WTC11 (cell line): ENCODE measurements around the gene PSD. TPM values are rescaled to one million over a fixed set of nuclear protein-coding genes. Genes with fewer than 3 reads are reported as not detected.

ENCODE experiments used
- ATAC-seq: fragments of 200-7000 bp; cut with Tn5 transposase; 2 replicates; pipeline ENCODE4 v1.10.0; 2021; ENCODE audit warnings: mild to moderate bottlenecking, moderate library complexity
- CTCF ChIA-PET: fragments of 300-600 bp; sonication (Branson Sonifier 250); formaldehyde crosslinking; loops from one replicate; lab custom pipeline; 2021; ENCODE audit warnings: antibody characterized with exemption; lab: Charles Lee
- POLR2A ChIA-PET: fragments of 350-600 bp; sonication (Branson Sonifier 250); formaldehyde crosslinking; loops from one replicate; lab custom pipeline; 2021; ENCODE audit warnings: antibody characterized with exemption; lab: Charles Lee
- DNase-seq: peaks from one replicate; pipeline ENCODE4 v3.0.0; 2021; ENCODE audit warnings: low spot score
- H3K27ac Mint-ChIP-seq: 2 replicates; pipeline ENCODE4 v1.8.0; 2021; ENCODE audit warnings: mixed read lengths
- H3K27me3 Mint-ChIP-seq: 2 replicates; pipeline ENCODE4 v1.8.0; 2021; ENCODE audit warnings: low read depth, mild to moderate bottlenecking, moderate library complexity, mixed read lengths
- H3K36me3 Mint-ChIP-seq: 2 replicates; pipeline ENCODE4 v1.8.0; 2021; ENCODE audit warnings: mixed read lengths
- H3K4me1 Mint-ChIP-seq: 2 replicates; pipeline ENCODE4 v1.8.0; 2022; ENCODE audit warnings: mixed read lengths
- H3K4me3 Mint-ChIP-seq: 2 replicates; pipeline ENCODE4 v1.8.0; 2021; ENCODE audit warnings: mild to moderate bottlenecking, moderate library complexity, mixed read lengths
- H3K9me3 Mint-ChIP-seq: 2 replicates; pipeline ENCODE4 v1.8.0; 2021; ENCODE audit warnings: mixed read lengths
- AFF4 ChIP-seq: sonication (generic); formaldehyde crosslinking; IDR thresholded peaks from 2 replicates; pipeline ENCODE4 v1.8.1; 2023; ENCODE audit warnings: mild to moderate bottlenecking, missing genetic modification reagents, borderline replicate concordance
- AR ChIP-seq: fragments of 250-450 bp; sonication (Bioruptor Pico); IDR thresholded peaks from 2 replicates; pipeline ENCODE4 v1.9.0; 2021; ENCODE audit warnings: mild to moderate bottlenecking
- CBFB ChIP-seq: sonication (generic); formaldehyde crosslinking; IDR thresholded peaks from 2 replicates; pipeline ENCODE4 v1.8.1; 2022; ENCODE audit warnings: mild to moderate bottlenecking, low read depth, missing genetic modification reagents
- ELF4 ChIP-seq: sonication (generic); formaldehyde crosslinking; IDR thresholded peaks from 2 replicates; pipeline ENCODE4 v1.8.1; 2022; ENCODE audit warnings: low read depth, mild to moderate bottlenecking, moderate library complexity, missing genetic modification reagents
- ESRRA ChIP-seq: sonication (generic); formaldehyde crosslinking; IDR thresholded peaks from 2 replicates; pipeline ENCODE4 v1.8.1; 2022; ENCODE audit warnings: mild to moderate bottlenecking, missing genetic modification reagents, borderline replicate concordance
- FOXJ3 ChIP-seq: sonication (generic); formaldehyde crosslinking; IDR thresholded peaks from 2 replicates; pipeline ENCODE4 v1.9.0; 2021; ENCODE audit warnings: missing genetic modification reagents, mild to moderate bottlenecking, borderline replicate concordance
- FOXP4 ChIP-seq: sonication (generic); formaldehyde crosslinking; IDR thresholded peaks from 2 replicates; pipeline ENCODE4 v1.8.0; 2022; ENCODE audit warnings: mild to moderate bottlenecking, missing genetic modification reagents
- GABPB1 ChIP-seq: sonication (generic); formaldehyde crosslinking; IDR thresholded peaks from 2 replicates; pipeline ENCODE4 v1.8.1; 2023; ENCODE audit warnings: mild to moderate bottlenecking, missing genetic modification reagents
- GTF2I ChIP-seq: fragments of 250-450 bp; sonication (Bioruptor Pico); conservative IDR thresholded peaks from 2 replicates; pipeline ENCODE4 v1.4.0; 2021; ENCODE audit warnings: mild to moderate bottlenecking
- HMGXB4 ChIP-seq: sonication (generic); formaldehyde crosslinking; IDR thresholded peaks from 2 replicates; pipeline ENCODE4 v1.8.1; 2023; ENCODE audit warnings: mild to moderate bottlenecking, moderate library complexity, missing genetic modification reagents
- MAX ChIP-seq: sonication (generic); formaldehyde crosslinking; IDR thresholded peaks from 2 replicates; pipeline ENCODE4 v1.8.0; 2022; ENCODE audit warnings: mild to moderate bottlenecking, missing genetic modification reagents
- MXD4 ChIP-seq: fragments of 250-450 bp; sonication (Bioruptor Pico); IDR thresholded peaks from 2 replicates; pipeline ENCODE4 v1.8.0; 2021; ENCODE audit warnings: mild to moderate bottlenecking, moderate library complexity, borderline replicate concordance
- MYBL2 ChIP-seq: sonication (generic); formaldehyde crosslinking; IDR thresholded peaks from 2 replicates; pipeline ENCODE4 v1.8.1; 2023; ENCODE audit warnings: mild to moderate bottlenecking, moderate library complexity, missing genetic modification reagents
- NFATC4 ChIP-seq: fragments of 250-450 bp; sonication (Bioruptor Pico); IDR thresholded peaks from 2 replicates; pipeline ENCODE4 v1.9.0; 2021; ENCODE audit warnings: mild to moderate bottlenecking
- NR1H2 ChIP-seq: sonication (generic); formaldehyde crosslinking; IDR thresholded peaks from 2 replicates; pipeline ENCODE4 v1.9.0; 2021; ENCODE audit warnings: mild to moderate bottlenecking, moderate library complexity, missing genetic modification reagents
- OVOL2 ChIP-seq: fragments of 250-450 bp; sonication (Bioruptor Pico); IDR thresholded peaks from 2 replicates; pipeline ENCODE4 v1.9.0; 2021; ENCODE audit warnings: mild to moderate bottlenecking, borderline replicate concordance
- PRRX2 ChIP-seq: fragments of 250-450 bp; sonication (Bioruptor Pico); IDR thresholded peaks from 2 replicates; pipeline ENCODE4 v1.8.0; 2021; ENCODE audit warnings: mild to moderate bottlenecking
- RORB ChIP-seq: fragments of 250-450 bp; sonication (Bioruptor Pico); IDR thresholded peaks from 2 replicates; pipeline ENCODE4 v1.9.0; 2021; ENCODE audit warnings: mild to moderate bottlenecking
- SP1 ChIP-seq: sonication (generic); formaldehyde crosslinking; conservative IDR thresholded peaks from 2 replicates; pipeline ENCODE4 v1.8.1; 2022; ENCODE audit warnings: missing genetic modification reagents
- ZBTB21 ChIP-seq: sonication (generic); formaldehyde crosslinking; IDR thresholded peaks from 2 replicates; pipeline ENCODE4 v1.8.1; 2023; ENCODE audit warnings: mild to moderate bottlenecking, missing genetic modification reagents, borderline replicate concordance
- ZBTB43 ChIP-seq: sonication (generic); formaldehyde crosslinking; IDR thresholded peaks from 2 replicates; pipeline ENCODE4 v1.8.1; 2023; ENCODE audit warnings: mild to moderate bottlenecking, missing genetic modification reagents
- ZNF317 ChIP-seq: sonication (generic); formaldehyde crosslinking; IDR thresholded peaks from 2 replicates; pipeline ENCODE4 v1.8.1; 2023; ENCODE audit warnings: low read depth, mild to moderate bottlenecking, moderate library complexity, missing genetic modification reagents, borderline replicate concordance
- ZNF423 ChIP-seq: fragments of 250-450 bp; sonication (Bioruptor Pico); IDR thresholded peaks from 2 replicates; pipeline ENCODE4 v2.1.2; 2022; ENCODE audit warnings: mild to moderate bottlenecking, moderate library complexity
- ZSCAN18 ChIP-seq: fragments of 250-450 bp; sonication (Bioruptor Pico); IDR thresholded peaks from 2 replicates; pipeline ENCODE4 v2.1.2; 2022; ENCODE audit warnings: mild to moderate bottlenecking, moderate library complexity
- total RNA-seq: library from RNA; stranded (reverse); gene quantifications from 3 replicates; pipeline ENCODE4 v1.2.3, GENCODE V29; 2021

The PSD gene
- total RNA-seq, 1 experiment from 2014 or later = 12.5 TPM

GRCh38 chr10:102408728-102409603, 9.6 kb downstream of the PSD start:
- ChIA-PET CTCF (interaction anchor here (0.9 to 5.5 kb wide), 9 partner anchors 10 to 179 kb away, joined by 3 to 61 read pairs (median 13); partner anchors contain the start of genes FBXL15 and NFKB2), POLR2A (interaction anchor here (1.7 kb wide), 1 partner anchor 12 kb away, joined by 9 read pairs; the partner anchor contains the start of gene FBXL15)
- Mint-ChIP-seq H3K4me1 (peaks cover 30% of the 10 kb centered on the region), H3K4me3 (peak overlapping the region; percentile 69), H3K27me3 (peaks cover 67% of the 10 kb centered on the region), H3K9me3 (no peaks in the 10 kb centered on the region), H3K36me3 (no peaks in the 10 kb centered on the region), H3K27ac (no peak overlapping the region)
- ATAC-seq (peak; percentile 29), DNase-seq (peak; percentile 55)
- TF ChIP-seq CBFB (CRISPR knock-in tag) (no peak), HMGXB4 (CRISPR knock-in tag) (no peak), MAX (CRISPR knock-in tag) (0 out of 2 replicates have a peak, but pooled peaks have one; percentile 33), OVOL2 (CRISPR knock-in tag) (no peak), NFATC4 (CRISPR knock-in tag) (no peak), RORB (CRISPR knock-in tag) (no peak), PRRX2 (CRISPR knock-in tag) (no peak), AFF4 (CRISPR knock-in tag) (no peak), MYBL2 (CRISPR knock-in tag) (no peak), ESRRA (CRISPR knock-in tag) (no peak), ZBTB21 (no peak), AR (CRISPR knock-in tag) (no peak), ZSCAN18 (CRISPR knock-in tag) (no peak), ZNF317 (CRISPR knock-in tag) (no peak), SP1 (peak; percentile 51; the same call in 1 of the 2 replicates), ZBTB43 (no peak), GABPB1 (no peak), GTF2I (CRISPR knock-in tag) (no peak), MXD4 (CRISPR knock-in tag) (no peak), ZNF423 (no peak), FOXJ3 (CRISPR knock-in tag) (no peak), FOXP4 (CRISPR knock-in tag) (no peak), ELF4 (CRISPR knock-in tag) (no peak), NR1H2 (CRISPR knock-in tag) (no peak)
